GM06990 (cell line): ENCODE measurements around the gene CDH12.

ENCODE experiments used
- DNase-seq: peaks from one replicate; pipeline ENCODE4 v3.0.0-alpha.2; 2011; ENCODE audit not compliant: insufficient read length; ENCODE audit errors: extremely low read depth
- H3K27me3 ChIP-seq: replicated peaks from 2 replicates; pipeline ENCODE4 v1.6.0; 2011; ENCODE audit warnings: low read length; ENCODE audit not compliant: control insufficient read depth, insufficient read depth
- H3K36me3 ChIP-seq: 2 replicates; pipeline ENCODE4 v1.5.1; 2011; ENCODE audit warnings: low read length; ENCODE audit not compliant: control insufficient read depth, insufficient read depth
- H3K4me3 ChIP-seq: replicated peaks from 2 replicates; pipeline ENCODE4 v1.5.1; 2011; ENCODE audit warnings: low read depth, mild to moderate bottlenecking, control low read depth, low read length
- CTCF ChIP-seq: IDR thresholded peaks from 2 replicates; pipeline ENCODE4 v1.5.1; 2011; ENCODE audit warnings: low read length, control low read depth, mild to moderate bottlenecking, inconsistent platforms; ENCODE audit not compliant: insufficient read depth, poor library complexity, severe bottlenecking

The CDH12 gene

DNA sequence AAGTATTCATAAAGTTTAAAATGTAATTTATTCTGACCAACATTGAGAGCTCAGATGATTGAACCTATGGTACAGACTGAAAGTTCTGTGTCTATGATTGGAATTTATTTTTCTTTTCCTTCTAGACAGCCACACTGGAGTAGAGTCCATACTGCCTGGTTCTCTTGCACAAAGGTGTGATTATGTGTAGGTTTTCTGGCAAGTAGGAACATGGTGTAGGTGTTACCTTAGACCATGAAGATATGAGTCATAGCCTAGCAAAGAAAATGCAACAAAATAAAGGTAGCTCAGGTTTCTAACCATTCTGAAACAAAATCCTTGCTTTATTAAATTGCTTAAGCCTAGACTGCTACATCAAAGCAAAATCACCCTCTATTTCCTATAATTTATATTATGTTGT lies 143.4 kb downstream of the CDH12 start:
- Histone ChIP-seq H3K4me3 (no peak overlapping the region), H3K36me3 (no peaks in the 10 kb centered on the region), H3K27me3 (no peaks in the 10 kb centered on the region)
- DNase-seq, result no peak
- TF ChIP-seq CTCF, result no peak

GRCh38 chr5:22708770-22709328 lies 144.3 kb downstream of the CDH12 start:
- no peak overlapping the region for H3K4me3 ChIP-seq
- TF ChIP-seq CTCF, result no peak
- H3K27me3 ChIP-seq, result no peaks in the 10 kb centered on the region
- no peaks in the 10 kb centered on the region for H3K36me3 ChIP-seq
- no peak for DNase-seq

- no peaks in the 10 kb centered on the region for H3K36me3 ChIP-seq
- no peak for TF ChIP-seq CTCF
Observed at GRCh38 chr5:22706901-22707300, 146.2 kb downstream of the CDH12 start.

GRCh38 chr5:22699319-22699718 lies 153.8 kb downstream of the CDH12 start:
- no peaks in the 10 kb centered on the region for H3K27me3 ChIP-seq
- H3K4me3 ChIP-seq, result no peak overlapping the region
- no peak for DNase-seq
- H3K36me3 ChIP-seq, result no peaks in the 10 kb centered on the region
- TF ChIP-seq CTCF, result no peak

More at GRCh38 chr5:22706901-22707300, 146.2 kb downstream of the CDH12 start:
- Histone ChIP-seq H3K27me3 (no peaks in the 10 kb centered on the region), H3K4me3 (no peak overlapping the region)
- no peak for DNase-seq

DNA sequence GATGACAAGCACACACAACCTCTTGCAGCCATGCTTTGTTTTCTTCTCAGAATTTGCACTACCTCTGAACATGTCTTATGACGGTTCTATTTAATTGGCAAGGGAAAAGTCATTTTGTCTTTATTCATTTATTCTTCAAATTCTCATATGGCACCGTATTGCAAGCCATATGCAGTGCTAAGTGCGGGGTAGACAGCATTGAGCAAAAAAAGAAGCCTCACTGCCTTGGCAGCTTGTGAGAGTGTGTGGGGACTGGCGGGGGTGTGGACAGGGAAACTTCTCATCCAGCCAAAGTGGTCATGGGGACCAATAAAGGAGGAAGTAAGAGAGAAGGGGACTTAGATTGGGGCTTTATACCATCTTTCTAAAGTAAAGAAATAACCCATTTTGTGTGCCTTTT lies 160.0 kb downstream of the CDH12 start:
- no peaks in the 10 kb centered on the region for H3K27me3 ChIP-seq
- no peaks in the 10 kb centered on the region for H3K36me3 ChIP-seq
- TF ChIP-seq CTCF, result no peak
- no peak for DNase-seq
- no peak overlapping the region for H3K4me3 ChIP-seq

DNA sequence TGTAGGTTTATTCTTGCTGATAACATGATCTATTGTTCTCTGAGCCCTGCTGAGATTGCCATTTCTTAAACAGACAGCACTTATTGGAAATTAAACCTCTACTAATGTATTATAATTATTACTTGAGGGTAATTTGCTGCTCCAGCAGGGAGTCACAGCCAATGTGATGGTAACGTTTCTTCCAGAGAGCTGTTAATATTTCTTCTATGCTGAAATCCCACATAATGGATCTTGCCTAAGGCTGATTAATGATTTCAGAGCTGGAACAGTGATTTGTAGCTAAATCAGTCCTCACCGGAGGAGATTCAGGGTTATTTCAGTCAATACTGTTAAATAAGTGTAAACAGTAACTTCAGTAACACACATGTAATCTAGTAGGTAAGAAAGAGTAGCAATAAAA lies 170.1 kb downstream of the CDH12 start:
- TF ChIP-seq CTCF, result no peak
- Histone ChIP-seq H3K36me3 (no peaks in the 10 kb centered on the region), H3K27me3 (no peaks in the 10 kb centered on the region), H3K4me3 (no peak overlapping the region)
- no peak for DNase-seq
